GM19328 (cell line): ENCODE data around the gene SLC38A7.
"Not testable (repeated sequence)": the region's sequence is repeated elsewhere in the genome, so short reads cannot be mapped to it uniquely, and the experiment has no call there.

Source experiments
- ATAC-seq: cut with Tn5 transposase; IDR thresholded peaks from one replicate; pipeline ENCODE4 v1.9.1; 2021; ENCODE audit warnings: mild to moderate bottlenecking, moderate library complexity; ENCODE audit not compliant: unreplicated experiment

Gene SLC38A7

DNA sequence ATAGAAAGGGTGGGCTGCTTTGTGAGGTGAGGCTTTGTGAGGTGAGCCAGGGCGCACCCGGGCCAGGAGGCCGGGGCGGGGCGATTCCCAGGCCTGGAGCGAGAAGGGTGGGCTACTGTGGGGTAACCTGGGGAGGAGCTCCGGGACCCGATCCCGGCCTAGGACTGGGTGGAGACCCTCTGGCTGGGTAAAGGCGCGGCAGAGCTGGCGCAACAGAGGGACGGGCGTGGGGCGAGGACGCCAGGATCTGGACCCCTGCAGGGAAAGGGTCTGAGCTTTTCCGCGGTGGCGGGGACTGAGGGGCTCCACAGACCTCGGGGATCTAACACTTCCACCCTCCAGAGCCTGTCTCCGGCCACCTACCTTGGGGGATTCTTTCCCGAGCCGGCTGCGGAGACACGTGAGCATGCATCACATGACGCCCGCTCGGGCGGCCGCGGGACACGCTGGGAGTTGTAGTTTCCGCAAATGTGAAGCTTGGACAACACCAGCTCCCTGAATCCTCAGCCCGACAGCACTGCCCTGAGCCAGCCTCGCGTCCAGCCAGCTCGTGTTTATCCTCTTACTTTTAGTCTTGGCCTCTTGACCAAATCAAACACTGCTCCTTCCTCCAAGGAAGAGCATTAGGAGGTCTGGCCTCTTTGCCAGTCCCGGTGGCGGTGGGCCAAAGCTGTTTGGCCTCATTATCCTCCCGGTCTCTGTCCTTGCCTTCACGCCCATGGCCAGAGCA lies at the start of gene SLC38A7:
SLC38A7 (minus strand) TSS at position 417 of the 730 bp plus-strand sequence. CDS start 4,644 bp downstream, outside the sequence.
- peak; percentile 96 for ATAC-seq

GRCh38 chr16:58733671-58734458 lies 49.3 kb upstream of the SLC38A7 start, which contains the start of gene GOT2:
Gene GOT2, minus strand, starts transcription at chr16:58734316. Its CDS starts 88 bp downstream, at chr16:58734228.
- ATAC-seq, result peak; percentile 95

DNA sequence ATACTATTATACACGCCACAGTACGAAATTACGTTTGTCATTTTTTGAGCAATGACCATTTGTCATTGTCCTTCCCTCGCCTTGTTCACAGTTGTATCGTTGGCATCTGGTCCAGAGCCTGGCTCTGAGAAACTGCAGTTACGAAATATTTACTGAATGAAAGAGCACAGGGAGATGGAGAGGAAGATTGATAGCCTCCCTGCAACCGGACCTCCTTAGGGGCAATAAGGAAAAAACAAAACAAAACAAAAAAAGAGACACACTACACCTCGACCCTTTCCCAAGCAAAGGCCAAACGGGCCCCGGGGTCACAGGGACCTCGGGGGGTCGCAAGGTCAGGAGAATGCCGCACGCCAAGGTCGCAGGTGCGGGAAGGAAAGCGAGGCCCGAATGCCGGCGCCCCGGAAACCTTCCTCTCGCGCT lies 48.7 kb upstream of the SLC38A7 start:
- ATAC-seq, result no peak

DNA sequence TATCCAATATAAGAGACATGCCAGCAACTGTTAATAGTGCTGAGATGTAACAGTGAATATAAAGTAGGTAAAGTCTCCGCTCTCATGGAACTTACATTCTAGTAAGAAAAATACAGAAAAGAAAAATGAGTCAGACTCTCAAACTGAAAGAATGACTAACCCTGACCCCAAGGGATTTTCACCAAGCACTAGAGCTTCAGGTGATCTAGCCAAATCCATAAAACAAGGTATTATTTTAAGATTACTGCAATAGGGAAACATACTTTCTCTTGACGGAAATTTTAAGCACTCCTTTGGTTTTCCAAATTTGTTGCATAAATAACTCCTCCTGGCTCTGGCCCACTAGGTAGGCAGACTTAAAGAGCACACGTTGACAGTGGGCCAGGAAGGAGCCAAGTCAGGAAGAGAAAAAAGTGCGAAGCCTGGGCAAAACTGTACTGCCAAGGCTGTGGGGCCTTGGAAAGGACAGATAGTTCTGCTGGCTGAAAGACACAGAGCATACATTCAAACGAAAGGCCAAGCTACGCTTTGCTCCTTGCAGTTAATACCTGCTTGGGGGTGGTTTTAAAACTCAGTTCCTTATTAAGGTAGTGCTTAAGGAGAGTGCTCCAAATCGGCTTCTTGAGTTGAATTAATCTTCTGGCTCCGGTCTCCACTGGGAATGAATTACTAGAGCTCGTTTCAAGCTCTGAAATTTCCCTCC lies 48.1 kb upstream of the SLC38A7 start:
- ATAC-seq, result no peak

DNA sequence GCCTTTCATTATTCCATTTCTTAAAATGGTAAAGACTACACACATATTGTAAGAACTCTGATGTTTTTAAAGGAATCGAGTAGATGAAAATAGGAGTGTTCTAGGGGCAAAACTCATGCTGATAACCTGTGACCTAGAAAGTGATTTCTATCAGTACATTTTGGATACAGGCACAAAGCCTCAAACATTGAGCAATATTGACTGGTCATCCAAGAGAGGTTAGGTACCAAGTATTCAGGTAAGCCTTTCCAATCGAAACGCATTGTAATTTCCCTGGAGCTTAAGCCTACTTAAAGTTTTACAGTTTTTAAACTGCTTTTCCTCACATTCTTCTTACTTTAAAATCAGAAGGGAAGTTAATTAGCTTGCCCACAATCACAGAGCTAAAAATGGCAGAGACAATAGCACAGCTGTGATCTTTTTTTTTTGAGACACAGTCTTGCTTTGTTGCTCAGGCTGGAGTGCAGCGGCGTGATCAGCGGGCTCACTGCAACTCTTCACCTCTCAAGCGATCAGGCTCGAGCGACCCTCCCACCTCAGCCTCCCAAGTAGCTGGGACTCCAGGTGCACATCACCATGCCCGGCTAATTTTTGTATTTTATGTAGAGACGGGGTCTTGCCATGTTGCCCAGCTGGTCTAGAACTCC lies 46.3 kb upstream of the SLC38A7 start:
- no peak for ATAC-seq

GRCh38 chr16:58727796-58728568 lies 43.4 kb upstream of the SLC38A7 start:
- no peak for ATAC-seq

DNA sequence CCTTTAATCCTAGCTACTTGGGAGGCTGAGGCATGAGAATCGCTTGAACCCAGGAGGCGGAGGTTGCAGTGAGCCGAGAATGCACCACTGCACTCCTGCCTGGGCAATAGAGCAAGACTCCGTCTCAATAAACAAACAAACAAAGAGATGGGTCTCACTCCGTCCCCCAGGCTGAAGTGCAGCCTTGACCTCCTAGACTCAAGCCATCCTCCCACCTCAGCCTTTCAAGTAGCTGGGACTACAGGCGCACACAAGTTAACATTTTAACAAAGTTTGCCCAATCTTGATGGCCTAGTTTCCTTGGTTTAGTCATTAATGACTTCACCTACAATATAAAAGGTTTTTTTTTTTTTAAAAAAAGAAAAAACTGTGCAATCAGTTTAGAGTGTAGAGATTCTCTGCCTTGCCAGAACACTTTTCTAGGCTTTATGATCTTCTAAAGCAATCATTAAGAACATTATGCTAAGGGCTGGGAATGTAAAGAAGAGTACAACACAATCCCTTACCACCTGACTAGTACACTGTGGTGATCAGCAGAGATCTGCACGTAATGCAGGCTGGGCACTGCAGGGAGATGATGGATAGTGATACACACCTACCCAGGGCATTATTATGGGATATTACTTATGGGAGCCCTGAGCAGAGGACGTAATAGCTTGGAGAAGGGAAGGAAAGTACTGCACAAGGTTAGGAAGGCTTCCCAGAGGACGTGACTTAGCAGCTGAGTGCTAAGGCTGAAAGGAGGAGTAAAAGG lies 42.6 kb upstream of the SLC38A7 start:
- no peak for ATAC-seq

DNA sequence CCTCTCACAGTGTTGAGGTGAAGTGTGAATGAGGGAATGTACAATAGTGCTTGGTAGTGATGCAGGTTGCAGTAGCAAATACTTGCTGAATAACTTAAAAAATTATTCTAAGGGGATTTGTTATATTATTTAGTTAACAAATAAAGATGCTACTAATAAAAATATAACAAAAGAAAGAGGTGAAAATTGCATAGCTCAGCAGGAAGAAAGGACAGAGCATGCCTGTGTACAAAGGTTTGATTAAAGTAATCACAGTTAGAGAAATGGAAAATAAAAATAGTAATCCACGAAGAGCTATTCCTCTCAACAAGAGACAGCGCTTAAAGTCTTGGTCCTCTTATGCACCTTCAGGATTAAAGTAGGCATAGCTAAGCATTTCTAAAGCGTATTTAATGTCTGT lies 38.5 kb upstream of the SLC38A7 start:
- no peak for ATAC-seq

DNA sequence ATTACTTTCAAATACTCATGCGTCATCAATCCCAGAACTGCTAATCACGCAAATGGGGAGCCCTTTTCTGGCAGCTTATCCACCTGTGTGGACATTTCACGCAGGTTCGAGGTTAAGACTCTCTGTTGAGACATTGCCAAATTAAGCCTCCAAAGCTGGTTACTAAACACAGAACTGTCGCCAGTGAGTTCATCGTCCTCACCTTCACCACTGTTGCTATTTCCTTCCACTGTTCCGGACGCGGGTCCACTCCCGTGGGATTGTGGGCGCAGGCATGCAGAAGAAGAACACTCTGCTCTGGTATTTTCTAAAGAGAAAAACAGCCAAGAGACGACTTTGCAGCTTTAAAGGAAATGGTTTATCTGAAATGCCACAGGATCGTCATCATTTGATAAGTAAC lies 33.4 kb upstream of the SLC38A7 start:
- no peak for ATAC-seq

DNA sequence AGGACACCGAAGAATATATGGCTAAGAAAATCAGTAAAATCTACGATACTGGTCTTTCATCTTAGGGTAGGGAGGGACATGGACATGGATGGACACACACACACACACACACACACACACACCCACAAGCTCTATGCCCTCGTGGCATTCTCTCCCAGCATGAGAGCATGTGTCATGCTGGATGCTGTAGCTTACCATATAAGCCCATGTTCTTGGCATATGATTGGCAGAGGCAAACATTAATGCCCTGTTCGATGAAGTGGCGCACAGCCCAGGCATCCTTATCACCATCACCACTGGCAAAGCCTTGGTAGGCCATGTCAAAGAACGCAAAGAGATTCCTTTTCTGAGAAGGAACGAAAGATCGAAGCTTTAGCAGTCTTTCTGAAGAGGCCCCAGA lies 31.9 kb upstream of the SLC38A7 start:
- ATAC-seq, result no peak

DNA sequence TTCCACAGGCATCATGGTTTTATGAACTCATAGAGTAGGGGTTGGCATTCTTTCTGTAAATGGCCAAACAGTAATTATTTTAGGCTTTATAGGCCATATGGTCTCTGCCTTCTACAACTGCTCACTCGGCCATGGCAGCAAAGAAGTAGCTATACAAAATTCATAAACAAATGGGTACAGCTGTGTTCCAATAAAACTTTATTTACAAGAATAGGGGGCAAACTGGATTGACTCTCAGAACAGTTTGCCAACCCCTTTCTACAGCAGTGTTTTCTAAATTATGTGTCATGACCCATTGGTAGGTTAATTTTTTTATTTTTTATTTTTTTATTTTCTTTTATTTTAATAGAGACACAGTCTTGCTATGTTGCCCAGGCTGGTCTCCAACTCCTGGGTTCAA lies 29.2 kb upstream of the SLC38A7 start:
- no peak for ATAC-seq

GRCh38 chr16:58709333-58709732 lies 24.8 kb upstream of the SLC38A7 start:
- ATAC-seq, result no peak

DNA sequence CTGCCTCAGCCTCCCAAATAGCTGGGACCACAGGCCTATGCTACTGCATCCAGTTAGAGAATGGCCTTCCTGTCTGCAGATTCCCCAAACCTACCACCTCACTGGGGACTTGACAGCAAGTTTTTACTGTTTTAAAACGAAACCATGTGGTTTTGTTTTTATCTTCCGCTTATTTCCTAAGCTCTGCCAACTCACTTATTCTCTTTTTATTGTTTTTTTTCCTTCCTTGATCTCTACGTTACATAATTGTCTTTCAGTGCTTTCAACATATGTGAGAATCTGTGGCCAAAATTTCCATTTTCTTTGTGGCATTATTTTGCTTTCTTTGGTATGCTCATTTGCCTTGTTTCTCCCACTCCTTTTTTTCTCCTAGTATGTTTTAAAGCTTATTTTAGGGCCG lies 14.6 kb upstream of the SLC38A7 start:
- no peak for ATAC-seq

DNA sequence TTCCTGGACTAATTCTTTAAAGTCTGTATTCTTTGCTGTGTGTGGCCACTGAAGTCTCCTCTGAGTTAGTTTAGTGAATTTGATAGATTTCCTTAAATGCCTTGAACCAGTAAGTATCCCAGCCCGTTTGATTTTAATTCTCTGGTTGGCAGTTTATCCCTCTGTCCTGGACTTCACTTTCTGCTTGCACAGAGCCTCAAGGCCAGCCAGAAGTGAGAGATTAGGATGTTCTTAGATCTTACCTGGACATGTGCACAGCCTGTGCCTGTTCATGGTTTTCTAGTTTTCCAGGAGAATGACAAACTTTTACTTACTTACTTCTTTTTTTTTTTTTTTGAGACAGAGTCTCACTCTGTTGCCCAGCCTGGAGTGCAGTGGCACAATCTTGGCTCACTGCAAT lies 10.8 kb upstream of the SLC38A7 start:
- no peak for ATAC-seq

- no peak for ATAC-seq
These were observed 7.9 kb upstream of the SLC38A7 start for GRCh38 chr16:58692450-58692849.

- ATAC-seq, result not testable (repeated sequence)
These were observed 2.6 kb upstream of the SLC38A7 start for GRCh38 chr16:58686985-58687706.

- ATAC-seq, result no peak
These were observed 497 bp upstream of the SLC38A7 start for GRCh38 chr16:58685084-58685449.

DNA sequence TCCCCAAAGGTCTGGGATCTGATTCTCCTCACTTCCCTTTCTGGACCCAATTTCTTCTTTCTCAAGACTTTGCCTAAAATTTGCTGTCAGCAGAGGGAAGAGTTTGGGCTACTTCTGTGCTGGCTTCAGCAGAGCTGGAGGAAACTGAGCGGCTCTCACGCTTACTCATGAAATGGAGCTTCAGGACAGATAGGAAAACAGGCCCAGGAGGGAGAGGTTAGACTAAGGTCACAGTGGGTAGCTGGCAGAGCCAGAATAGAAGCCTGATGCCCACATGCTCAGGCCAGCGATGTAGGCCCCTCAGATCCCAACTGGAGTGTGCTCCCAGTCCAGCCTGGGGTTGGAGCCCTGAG lies 593 bp downstream of the SLC38A7 start:
- peak; percentile 15 for ATAC-seq

- ATAC-seq, result no peak
These were observed 4.8 kb downstream of the SLC38A7 start for GRCh38 chr16:58679763-58680162.
